Measurements from ENCODE around the gene PRCD.
"Not testable (repeated sequence)": the region's sequence is repeated elsewhere in the genome, so short reads cannot be mapped to it uniquely, and the experiment has no call there.

PRCD gene

GRCh38 chr17:76500074-76500746 lies 39.6 kb upstream of the PRCD start:
- Mint-ChIP-seq H3K36me3 (ENCODE audit: low read depth) (peaks cover 8% of the 10 kb centered on the region), H3K27ac (peak overlapping the region; percentile 76), H3K27me3 (no peaks in the 10 kb centered on the region), H3K4me1 (ENCODE audit: low read depth) (peaks cover 57% of the 10 kb centered on the region), H3K9me3 (no peaks in the 10 kb centered on the region), H3K4me3 (peak overlapping the region; percentile 85)

- Mint-ChIP-seq H3K4me1 (ENCODE audit: low read depth) (peaks cover 55% of the 10 kb centered on the region), H3K27me3 (no peaks in the 10 kb centered on the region), H3K9me3 (no peaks in the 10 kb centered on the region), H3K27ac (peak overlapping the region; percentile 76), H3K4me3 (peak overlapping the region; percentile 85), H3K36me3 (ENCODE audit: low read depth) (peaks cover 8% of the 10 kb centered on the region)
Measured at GRCh38 chr17:76500747-76501017, 39.2 kb upstream of the PRCD start.

DNA sequence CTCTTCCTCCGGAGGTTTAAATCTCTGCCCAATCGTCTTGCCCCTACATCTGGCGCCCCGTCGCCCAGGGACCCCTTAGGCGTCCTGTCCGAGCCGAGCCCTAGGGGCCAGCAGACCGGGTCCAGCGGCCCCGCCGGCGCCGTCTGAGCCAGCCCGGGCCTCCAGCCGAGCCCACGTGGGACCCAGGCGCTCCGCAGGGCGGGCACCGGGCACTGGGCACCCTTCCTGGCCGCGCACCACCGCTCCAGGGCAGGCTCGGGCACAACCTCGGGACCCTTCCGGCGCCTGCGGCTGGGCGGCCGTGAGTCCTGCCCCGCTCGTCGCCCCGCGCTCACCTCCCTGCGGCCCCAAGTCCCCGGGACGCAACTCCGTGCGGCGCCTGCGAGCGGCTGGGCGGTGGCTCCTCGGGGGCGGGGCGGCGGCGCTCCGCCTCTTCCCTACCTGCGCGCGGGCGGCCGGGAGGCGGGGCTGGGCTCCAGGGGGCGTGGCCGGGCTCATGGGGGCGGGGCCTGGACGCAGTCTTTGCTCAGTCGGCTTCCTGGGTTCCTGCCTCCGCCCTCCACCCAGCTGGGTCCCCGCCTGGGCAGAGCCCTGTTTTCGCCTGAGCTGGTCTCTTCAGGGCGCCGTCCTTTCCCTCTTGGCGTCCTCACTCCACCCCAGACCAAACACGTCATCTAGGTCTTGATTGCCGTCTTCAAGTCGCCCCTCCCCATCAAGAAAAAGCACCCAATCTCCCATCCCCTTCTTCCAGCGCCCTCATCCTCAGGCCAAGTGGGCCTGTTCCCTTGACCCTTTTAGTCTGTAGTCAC lies 38.6 kb upstream of the PRCD start, which contains the start of gene RHBDF2:
Gene RHBDF2, minus strand, starts transcription at position 406 of the 809 bp plus-strand sequence. CDS start 19,899 bp downstream, outside the sequence.
- Mint-ChIP-seq H3K27ac (peak within 1 kb of the TSS; percentile 85), H3K36me3 (ENCODE audit: low read depth) (peaks cover 8% of the 10 kb centered on the region), H3K27me3 (no peaks in the 10 kb centered on the region), H3K4me1 (ENCODE audit: low read depth) (peaks cover 50% of the 10 kb centered on the region), H3K9me3 (no peaks in the 10 kb centered on the region), H3K4me3 (peak within 1 kb of the TSS; percentile 85)

GRCh38 chr17:76501827-76502307 lies 38.0 kb upstream of the PRCD start:
- Mint-ChIP-seq H3K4me1 (ENCODE audit: low read depth) (peaks cover 51% of the 10 kb centered on the region), H3K4me3 (peak overlapping the region; percentile 85), H3K36me3 (ENCODE audit: low read depth) (peaks cover 8% of the 10 kb centered on the region), H3K27me3 (no peaks in the 10 kb centered on the region), H3K27ac (peak overlapping the region; percentile 85), H3K9me3 (no peaks in the 10 kb centered on the region)

DNA sequence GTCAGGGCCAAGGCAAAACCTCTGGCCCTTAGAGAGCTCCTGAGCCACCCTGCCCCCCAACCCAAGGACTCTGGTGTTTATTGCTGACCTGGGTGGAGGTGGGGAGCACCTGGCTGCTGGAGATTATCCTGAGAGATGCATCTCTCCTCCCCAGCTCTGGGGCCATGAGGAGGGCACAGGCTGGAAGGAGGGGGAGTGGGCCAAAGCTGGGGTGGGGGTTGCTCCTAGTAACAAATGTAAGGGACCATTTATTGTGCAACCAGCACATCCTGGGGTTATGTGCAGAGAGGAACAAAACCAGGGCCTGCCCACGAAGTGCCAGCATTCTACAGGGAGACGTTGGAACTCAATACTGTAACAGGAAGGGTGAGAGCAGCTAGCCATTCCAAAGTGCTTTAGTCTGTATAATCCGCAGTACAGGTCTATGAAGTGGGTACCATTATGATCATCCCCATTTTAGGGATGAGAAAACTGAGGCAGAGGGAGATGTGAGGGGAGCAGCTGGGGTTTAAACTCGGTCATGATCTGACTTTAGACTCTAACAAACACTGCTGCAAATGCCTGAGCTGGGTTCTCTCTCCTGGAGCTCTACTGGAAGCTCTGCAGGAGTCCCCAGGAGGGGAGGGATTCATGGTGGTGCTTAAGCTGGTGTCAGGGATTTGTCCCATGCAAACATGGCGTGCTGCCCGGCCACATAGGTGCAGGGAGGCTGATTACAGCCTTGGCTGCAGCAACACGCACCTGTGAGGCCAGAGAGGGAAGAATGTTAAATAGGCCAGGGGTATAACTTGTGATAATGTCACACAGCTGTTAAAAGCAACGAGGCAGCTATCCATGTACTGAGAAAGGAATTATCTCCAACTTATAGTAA lies 37.3 kb upstream of the PRCD start:
- H3K36me3 Mint-ChIP-seq (ENCODE audit: low read depth) = peaks cover 8% of the 10 kb centered on the region
- no peaks in the 10 kb centered on the region for H3K9me3 Mint-ChIP-seq
- H3K27ac Mint-ChIP-seq = no peak overlapping the region
- no peaks in the 10 kb centered on the region for H3K27me3 Mint-ChIP-seq
- H3K4me1 Mint-ChIP-seq (ENCODE audit: low read depth) = peaks cover 46% of the 10 kb centered on the region
- H3K4me3 Mint-ChIP-seq = no peak overlapping the region

DNA sequence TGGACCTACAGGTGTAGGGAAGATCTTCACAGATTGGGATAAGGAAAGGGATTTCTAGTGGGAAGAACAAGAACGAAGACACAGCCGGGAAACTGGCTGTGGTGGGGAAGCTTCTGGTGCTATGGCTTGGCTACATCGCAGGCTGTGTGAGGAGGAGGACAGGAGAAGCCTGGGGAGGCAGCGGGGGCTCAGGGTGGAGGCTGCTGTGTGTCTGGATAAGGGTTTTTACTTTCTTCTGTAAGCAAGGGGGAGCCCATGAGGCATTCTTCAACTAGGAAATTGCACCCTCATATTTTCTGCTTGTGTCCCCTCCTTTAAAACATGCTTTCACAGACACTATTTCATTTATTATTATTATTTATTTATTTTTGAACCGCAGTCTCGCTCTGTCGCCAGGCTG lies 35.7 kb upstream of the PRCD start:
- Mint-ChIP-seq H3K9me3 (no peaks in the 10 kb centered on the region), H3K27me3 (peaks cover 3% of the 10 kb centered on the region), H3K4me3 (no peak overlapping the region), H3K4me1 (ENCODE audit: low read depth) (peaks cover 31% of the 10 kb centered on the region), H3K36me3 (ENCODE audit: low read depth) (peaks cover 4% of the 10 kb centered on the region), H3K27ac (no peak overlapping the region)

- peak overlapping the region; percentile 21 for H3K27ac Mint-ChIP-seq
- peaks cover 3% of the 10 kb centered on the region for H3K27me3 Mint-ChIP-seq
- H3K4me1 Mint-ChIP-seq (ENCODE audit: low read depth) = peaks cover 19% of the 10 kb centered on the region
- H3K9me3 Mint-ChIP-seq = no peaks in the 10 kb centered on the region
- H3K4me3 Mint-ChIP-seq = no peak overlapping the region
- H3K36me3 Mint-ChIP-seq (ENCODE audit: low read depth) = no peaks in the 10 kb centered on the region
Measured at GRCh38 chr17:76506408-76507345, 33.2 kb upstream of the PRCD start.

- H3K9me3 Mint-ChIP-seq; H3K27me3 Mint-ChIP-seq; H3K27ac Mint-ChIP-seq; H3K4me3 Mint-ChIP-seq; H3K36me3 Mint-ChIP-seq (ENCODE audit: low read depth): not testable (repeated sequence)
- H3K4me1 Mint-ChIP-seq (ENCODE audit: low read depth) = peaks cover 29% of the 10 kb centered on the region
Measured at GRCh38 chr17:76508472-76509063, 31.3 kb upstream of the PRCD start.

- H3K4me1 Mint-ChIP-seq (ENCODE audit: low read depth) = peaks cover 47% of the 10 kb centered on the region
- H3K9me3 Mint-ChIP-seq = no peaks in the 10 kb centered on the region
- no peaks in the 10 kb centered on the region for H3K36me3 Mint-ChIP-seq (ENCODE audit: low read depth)
- H3K27ac Mint-ChIP-seq = no peak overlapping the region
- peaks cover 3% of the 10 kb centered on the region for H3K27me3 Mint-ChIP-seq
- H3K4me3 Mint-ChIP-seq = no peak overlapping the region
Measured at GRCh38 chr17:76510831-76511244, 29.0 kb upstream of the PRCD start.

GRCh38 chr17:76511668-76512365 lies 28.0 kb upstream of the PRCD start:
- Mint-ChIP-seq H3K27me3 (peaks cover 3% of the 10 kb centered on the region), H3K27ac (no peak overlapping the region), H3K4me1 (ENCODE audit: low read depth) (peaks cover 50% of the 10 kb centered on the region), H3K4me3 (no peak overlapping the region), H3K9me3 (no peaks in the 10 kb centered on the region), H3K36me3 (ENCODE audit: low read depth) (no peaks in the 10 kb centered on the region)

DNA sequence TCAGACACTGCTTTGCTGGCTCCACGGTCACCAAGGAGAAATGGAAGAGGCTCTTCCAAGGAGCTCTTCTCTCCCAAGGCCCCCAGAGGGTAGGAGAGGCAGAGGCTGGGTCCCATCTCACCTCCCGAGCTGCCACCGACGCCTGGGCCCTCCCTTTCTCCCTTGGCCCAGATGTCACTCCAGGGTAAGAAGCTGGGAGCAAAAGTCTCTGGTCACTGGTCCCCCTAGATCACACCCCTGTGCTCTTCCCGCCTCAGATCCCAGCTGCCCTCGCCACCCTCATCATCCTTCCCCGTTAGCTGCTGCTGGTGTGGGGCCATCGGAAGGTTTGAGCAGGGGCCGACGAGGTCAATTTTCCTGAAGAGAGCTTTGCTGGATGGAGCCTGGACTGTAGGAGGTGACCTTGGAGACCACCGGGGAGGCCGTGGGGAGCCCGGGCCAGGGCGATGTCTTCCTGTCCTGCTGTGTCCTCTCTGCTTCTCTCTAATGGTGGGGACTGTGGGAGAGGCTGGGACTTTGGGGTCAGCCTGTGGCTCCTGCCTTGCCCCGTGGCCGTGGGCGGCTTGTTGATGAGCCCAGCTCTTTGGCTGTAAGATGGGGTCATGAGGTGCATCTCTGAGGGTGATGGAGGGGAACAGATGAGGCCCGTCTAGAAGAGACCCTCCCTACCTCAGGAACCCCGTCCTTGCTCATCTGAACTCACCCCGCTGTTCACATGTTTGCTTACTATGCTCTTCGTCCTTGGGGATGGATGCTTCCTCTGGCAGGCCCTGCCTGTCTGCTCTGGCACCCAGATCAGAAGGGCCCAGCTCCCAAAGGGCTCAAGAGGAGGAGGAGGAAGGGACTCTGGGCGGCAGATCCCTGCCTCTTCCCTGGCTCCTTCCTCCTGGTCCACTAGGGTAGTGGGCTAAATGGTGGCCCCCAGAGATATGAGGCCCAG lies 27.2 kb upstream of the PRCD start:
- no peak overlapping the region for H3K4me3 Mint-ChIP-seq
- H3K4me1 Mint-ChIP-seq (ENCODE audit: low read depth) = peaks cover 48% of the 10 kb centered on the region
- no peaks in the 10 kb centered on the region for H3K36me3 Mint-ChIP-seq (ENCODE audit: low read depth)
- no peak overlapping the region for H3K27ac Mint-ChIP-seq
- peaks cover 2% of the 10 kb centered on the region for H3K27me3 Mint-ChIP-seq
- no peaks in the 10 kb centered on the region for H3K9me3 Mint-ChIP-seq

GRCh38 chr17:76513306-76513692 lies 26.5 kb upstream of the PRCD start:
- no peak overlapping the region for H3K27ac Mint-ChIP-seq
- H3K9me3 Mint-ChIP-seq = no peaks in the 10 kb centered on the region
- peaks cover 54% of the 10 kb centered on the region for H3K4me1 Mint-ChIP-seq (ENCODE audit: low read depth)
- no peaks in the 10 kb centered on the region for H3K27me3 Mint-ChIP-seq
- no peaks in the 10 kb centered on the region for H3K36me3 Mint-ChIP-seq (ENCODE audit: low read depth)
- H3K4me3 Mint-ChIP-seq = no peak overlapping the region

All from stimulated activated naive CD8-positive, alpha-beta T cell treated with anti-CD3 and anti-CD28 coated beads, Interleukin-15, Interleukin-2, amounts not matched to agents 100 ng/mL and 50 ng/mL, for 24 hours (primary cell).